ENCODE results near the gene MFN2. TPM values are rescaled to one million over a fixed set of nuclear protein-coding genes. Genes with fewer than 3 reads are reported as not detected.

Gene MFN2
- total RNA-seq, 4 donors from 2014 or later, result 53.8 to 71.6 (median 58.7) TPM

GRCh38 chr1:11989669-11990068 lies 9.4 kb downstream of the MFN2 start:
- Histone ChIP-seq H3K27me3 (no peaks in the 10 kb centered on the region), H3K27ac (peak overlapping the region in 2 of 4 donors; percentile 13 to 56), H3K9me3 (no peaks in the 10 kb centered on the region), H3K36me3 (peaks cover 2 to 89% (median 20%) of the 10 kb centered on the region in 3 donors), H3K4me1 (peaks cover 0 to 10% (median 0%) of the 10 kb centered on the region in 4 donors), H3K4me3 (no peak overlapping the region)
- TF ChIP-seq EP300 (IDR thresholded peaks at IDR 0.05) (no peak), CTCF (IDR thresholded peaks at IDR 0.05) (no peak), POLR2A (IDR thresholded peaks at IDR 0.05) (no peak)
- 87 to 96% methylated on average over 7 of the region's 7 CpGs for WGBS, 2 donors
- DNase-seq (ENCODE audit: low spot score in 2 of 2), result no peak

GRCh38 chr1:11990303-11991032 lies 10.2 kb downstream of the MFN2 start:
- Histone ChIP-seq H3K27me3 (no peaks in the 10 kb centered on the region), H3K36me3 (peaks cover 2 to 92% (median 20%) of the 10 kb centered on the region in 3 donors), H3K4me3 (no peak overlapping the region), H3K9me3 (no peaks in the 10 kb centered on the region), H3K4me1 (peaks cover 0 to 4% (median 0%) of the 10 kb centered on the region in 4 donors), H3K27ac (peak overlapping the region in 2 of 4 donors; percentile 13 to 56)
- TF ChIP-seq EP300 (IDR thresholded peaks at IDR 0.05), result no peak
- TF ChIP-seq POLR2A (IDR thresholded peaks at IDR 0.05), result no peak
- no peak for TF ChIP-seq CTCF (IDR thresholded peaks at IDR 0.05)
- DNase-seq (ENCODE audit: low spot score in 2 of 2), result no peak
- 89 to 94% methylated on average over 10 of the region's 10 CpGs for WGBS, 2 donors

GRCh38 chr1:11991969-11992676 lies 11.9 kb downstream of the MFN2 start:
- Histone ChIP-seq H3K4me1 (no peaks in the 10 kb centered on the region), H3K27me3 (no peaks in the 10 kb centered on the region), H3K27ac (no peak overlapping the region), H3K36me3 (peaks cover 2 to 92% (median 27%) of the 10 kb centered on the region in 3 donors), H3K9me3 (no peaks in the 10 kb centered on the region), H3K4me3 (no peak overlapping the region)
- WGBS, 2 donors, result 88% methylated on average over 16 of the region's 16 CpGs
- no peak for TF ChIP-seq CTCF (IDR thresholded peaks at IDR 0.05)
- TF ChIP-seq EP300 (IDR thresholded peaks at IDR 0.05), result no peak
- DNase-seq (ENCODE audit: low spot score in 2 of 2), result no peak

- Histone ChIP-seq H3K9me3 (no peaks in the 10 kb centered on the region), H3K27ac (no peak overlapping the region), H3K4me1 (no peaks in the 10 kb centered on the region), H3K27me3 (no peaks in the 10 kb centered on the region), H3K4me3 (no peak overlapping the region), H3K36me3 (peaks cover 2 to 100% (median 19%) of the 10 kb centered on the region in 3 donors)
- TF ChIP-seq CTCF (IDR thresholded peaks at IDR 0.05) (no peak), POLR2A (IDR thresholded peaks at IDR 0.05) (no peak), EP300 (IDR thresholded peaks at IDR 0.05) (no peak)
- DNase-seq (ENCODE audit: low spot score in 2 of 2), result no peak
- 90 to 91% methylated on average over 5 of the region's 5 CpGs for WGBS, 2 donors
Observed at GRCh38 chr1:11997081-11997850, 17.0 kb downstream of the MFN2 start.
